ENCODE measurements around the gene GRID1.

GRID1 gene

GRCh38 chr10:86399879-86400704 is 33.5 kb upstream of the GRID1 start (continued):
- TF ChIP-seq BCL6B (tag by site-specific recombination; IDR thresholded peaks at IDR 0.05), result no peak
- TF ChIP-seq ZNF623 (tag by site-specific recombination; IDR thresholded peaks at IDR 0.05), result no peak
- TF ChIP-seq ZNF292 (tag by site-specific recombination; IDR thresholded peaks at IDR 0.05; ENCODE audit: borderline replicate concordance, low read depth), result no peak
- TF ChIP-seq ZNF548 (tag by site-specific recombination; IDR thresholded peaks at IDR 0.05), result no peak
- peak; percentile 59 for TF ChIP-seq ZNF398 (tag by site-specific recombination; IDR thresholded peaks at IDR 0.05)
- TF ChIP-seq ZEB2 (tag by site-specific recombination; IDR thresholded peaks at IDR 0.05), result peak; percentile 79
- TF ChIP-seq EGR2 (tag by site-specific recombination; IDR thresholded peaks at IDR 0.05; ENCODE audit: low read depth), result peak; percentile 71
- no peak for TF ChIP-seq ZNF670 (tag by site-specific recombination; IDR thresholded peaks at IDR 0.05; ENCODE audit: low read depth)
- TF ChIP-seq ZNF341 (tag by site-specific recombination; IDR thresholded peaks at IDR 0.05; ENCODE audit: low read depth), result peak; percentile 45; the same call in 1 of the 2 replicates
- TF ChIP-seq ZXDB (tag by site-specific recombination; IDR thresholded peaks at IDR 0.05), result peak; percentile 72
- TF ChIP-seq KLF9 (tag by site-specific recombination; IDR thresholded peaks at IDR 0.05; ENCODE audit: low read depth), result peak; percentile 75
- TF ChIP-seq ZNF26 (tag by site-specific recombination; IDR thresholded peaks at IDR 0.05), result no peak
- peak; percentile 62; the same call in 1 of the 2 replicates for TF ChIP-seq ZBTB10 (tag by site-specific recombination; IDR thresholded peaks at IDR 0.05)
- TF ChIP-seq ZNF354C (tag by site-specific recombination; IDR thresholded peaks at IDR 0.05; ENCODE audit: borderline replicate concordance, low read depth), result no peak

GRCh38 chr10:86399514-86399878 is 32.9 kb upstream of the GRID1 start:
- Histone ChIP-seq H3K27ac (ENCODE audit: extremely low read depth, low read depth, low read length) (peak overlapping the region; percentile 79; the same call in 1 of the 2 replicates), H3K4me1 (ENCODE audit: control insufficient read depth, insufficient read depth, low read length) (no peaks in the 10 kb centered on the region; the same call in 1 of the 2 replicates), H3K4me3 (ENCODE audit: low read depth, low read length) (no peak overlapping the region), H3K9me3 (ENCODE audit: control insufficient read depth, insufficient read depth, low read depth, low read length) (no peaks in the 10 kb centered on the region), H3K36me3 (ENCODE audit: control insufficient read depth in 2 of 2, insufficient read depth in 1 of 2, low read length in 2 of 2) (no peaks in the 10 kb centered on the region)
- ChIA-PET CTCF (interaction anchor here (0.6 to 1.9 kb wide), 18 partner anchors 10 to 539 kb away, joined by 3 to 14 read pairs (median 3); no protein-coding TSS in a partner anchor), POLR2A (interaction anchor here (0.9 to 2.3 kb wide), 12 partner anchors 11 to 285 kb away, joined by 3 to 14 read pairs (median 4); partner anchors contain the start of genes GRID1 and WAPL)
- TF ChIP-seq ZNF518A (tag by site-specific recombination; conservative IDR thresholded peaks at IDR 0.05; ENCODE audit: low read depth) (0 out of 2 replicates have a peak, but pooled peaks have one; percentile 20), PRDM1 (tag by site-specific recombination; IDR thresholded peaks at IDR 0.05) (peak; percentile 85), ZNF664 (tag by site-specific recombination; IDR thresholded peaks at IDR 0.05) (no peak), ZNF335 (tag by site-specific recombination; conservative IDR thresholded peaks at IDR 0.05) (peak; percentile 52), ZNF221 (tag by site-specific recombination; IDR thresholded peaks at IDR 0.05; ENCODE audit: borderline replicate concordance) (no peak)
